ENCODE data around the gene RHOT2.
A peak's percentile ranks its signal among the peaks of the same experiment; 100 is the strongest.

Gene RHOT2

GRCh38 chr16:648071-648780 is 19.7 kb upstream of the RHOT2 start:
- DNase-seq, result peak; percentile 12

- peak; percentile 77 for DNase-seq
These were observed 18.9 kb upstream of the RHOT2 start, which contains the start of gene WDR90 for GRCh38 chr16:648781-649589. Gene WDR90, plus strand, starts transcription at chr16:649365. Its CDS starts 52 bp downstream, at chr16:649417.

- DNase-seq, result no peak
These were observed 18.3 kb upstream of the RHOT2 start for GRCh38 chr16:649631-650030.

- no peak for DNase-seq
These were observed 16.1 kb upstream of the RHOT2 start for GRCh38 chr16:651844-652243.

- no peak for DNase-seq
These were observed 15.3 kb upstream of the RHOT2 start for GRCh38 chr16:652454-653305.

GRCh38 chr16:654034-654433 is 13.9 kb upstream of the RHOT2 start:
- no peak for DNase-seq

- no peak for DNase-seq
These were observed 10.4 kb upstream of the RHOT2 start for GRCh38 chr16:657487-657886.

- DNase-seq, result no peak
These were observed 9.0 kb upstream of the RHOT2 start for GRCh38 chr16:658679-659571.

- no peak for DNase-seq
These were observed 8.3 kb upstream of the RHOT2 start for GRCh38 chr16:659618-660017.

GRCh38 chr16:660132-660458 is 7.8 kb upstream of the RHOT2 start:
- no peak for DNase-seq

- no peak for DNase-seq
These were observed 7.3 kb upstream of the RHOT2 start for GRCh38 chr16:660459-661183.

GRCh38 chr16:661184-661821 is 6.6 kb upstream of the RHOT2 start:
- DNase-seq, result no peak

- no peak for DNase-seq
These were observed 5.8 kb upstream of the RHOT2 start for GRCh38 chr16:662095-662494.

GRCh38 chr16:662597-662996 is 5.3 kb upstream of the RHOT2 start:
- DNase-seq, result no peak

GRCh38 chr16:666572-666971 is 1.4 kb upstream of the RHOT2 start:
- DNase-seq, result no peak

- no peak for DNase-seq
These were observed 686 bp upstream of the RHOT2 start for GRCh38 chr16:667113-667779.

GRCh38 chr16:668519-669171 is 713 bp downstream of the RHOT2 start:
- no peak for DNase-seq

GRCh38 chr16:669666-670065 is 1.7 kb downstream of the RHOT2 start:
- DNase-seq, result no peak

GRCh38 chr16:670485-671352 is 2.8 kb downstream of the RHOT2 start:
- DNase-seq, result no peak
